VCaP (cell line): ENCODE data around the gene RUNX1.
A peak's percentile ranks its signal among the peaks of the same experiment; 100 is the strongest.

ENCODE experiments used
- H3K27ac ChIP-seq: fragments of 450-650 bp; 2 replicates; pipeline ENCODE4 v1.5.1; 2017
- CTCF ChIP-seq: fragments of 450-650 bp; conservative IDR thresholded peaks from 2 replicates; pipeline ENCODE4 v1.5.1; 2017; ENCODE audit warnings: mild to moderate bottlenecking, moderate library complexity

Gene RUNX1

GRCh38 chr21:35048706-35049617 is at the start of gene RUNX1:
TSS of gene RUNX1 (minus strand) at chr21:35049302.
- peak within 1 kb of the TSS; percentile 54 for H3K27ac ChIP-seq
- no peak for TF ChIP-seq CTCF

GRCh38 chr21:35097525-35097924 is 48.4 kb upstream of the RUNX1 start:
- H3K27ac ChIP-seq = no peak overlapping the region
- TF ChIP-seq CTCF = no peak

- TF ChIP-seq CTCF = no peak
- H3K27ac ChIP-seq = no peak overlapping the region
Measured at GRCh38 chr21:35096959-35097358, 47.9 kb upstream of the RUNX1 start.

- TF ChIP-seq CTCF = no peak
- H3K27ac ChIP-seq = no peak overlapping the region
Measured at GRCh38 chr21:35095859-35096291, 46.8 kb upstream of the RUNX1 start.

GRCh38 chr21:35093514-35093913 is 44.4 kb upstream of the RUNX1 start:
- TF ChIP-seq CTCF = no peak
- no peak overlapping the region for H3K27ac ChIP-seq

- no peak for TF ChIP-seq CTCF
- H3K27ac ChIP-seq = no peak overlapping the region
Measured at GRCh38 chr21:35091496-35091895, 42.4 kb upstream of the RUNX1 start.

GRCh38 chr21:35090403-35090802 is 41.3 kb upstream of the RUNX1 start:
- H3K27ac ChIP-seq = no peak overlapping the region
- no peak for TF ChIP-seq CTCF
